Measurements from ENCODE around the gene GATA3.

Gene GATA3

DNA sequence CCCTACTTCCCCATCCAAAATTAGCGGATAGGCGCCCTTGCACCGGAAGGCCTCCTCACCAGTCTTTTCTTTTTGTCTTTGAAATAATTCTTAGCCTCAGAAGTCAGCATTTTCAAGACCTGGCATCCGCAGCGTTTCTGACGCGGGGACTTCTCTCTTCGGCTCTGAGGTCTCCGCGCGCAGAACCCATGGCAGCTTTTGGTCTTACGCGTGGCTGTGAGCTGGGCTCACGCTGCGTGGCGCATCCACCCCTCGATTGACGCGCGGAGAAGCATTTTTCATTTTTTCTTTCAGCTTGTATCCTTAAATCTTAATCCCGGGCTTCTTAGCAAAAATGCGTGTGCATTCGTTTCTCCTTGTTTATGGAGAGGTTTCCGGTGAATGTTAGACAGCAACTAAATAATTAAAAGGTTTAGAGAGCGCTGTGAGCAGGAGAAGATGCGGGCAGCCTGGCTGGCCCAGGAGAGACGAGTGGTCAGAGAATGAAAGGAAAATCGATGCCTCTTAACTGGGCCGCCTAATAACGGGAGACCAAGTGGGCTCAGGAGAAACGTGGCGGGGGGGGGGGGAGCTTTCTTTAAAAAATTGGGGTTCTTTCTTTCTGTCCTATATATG lies 2.0 kb upstream of the GATA3 start:
- no peak for DNase-seq

DNA sequence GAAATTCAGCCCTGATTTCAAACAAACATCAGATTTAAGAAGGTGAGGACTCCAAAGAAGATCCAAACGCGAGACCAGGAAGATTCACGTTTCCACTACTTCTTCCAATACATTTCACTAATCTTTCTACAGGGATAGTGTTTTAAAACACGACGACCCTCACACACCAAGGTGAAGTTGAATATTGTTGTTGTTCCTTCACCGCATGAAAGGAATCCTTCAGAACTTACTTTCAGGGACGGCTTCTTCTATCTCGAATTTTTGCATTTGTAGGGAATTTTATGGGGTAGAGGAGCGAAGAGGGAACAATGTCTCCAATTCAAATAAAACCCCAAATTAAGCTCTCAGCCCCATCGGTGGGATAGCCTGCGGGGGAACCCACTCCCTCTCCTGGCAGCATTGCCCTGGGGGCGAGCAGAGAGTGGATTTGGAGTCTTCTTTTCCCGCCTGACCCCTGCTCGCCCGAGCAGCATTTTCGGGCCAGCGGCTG lies 1.5 kb upstream of the GATA3 start:
- DNase-seq, result no peak

DNA sequence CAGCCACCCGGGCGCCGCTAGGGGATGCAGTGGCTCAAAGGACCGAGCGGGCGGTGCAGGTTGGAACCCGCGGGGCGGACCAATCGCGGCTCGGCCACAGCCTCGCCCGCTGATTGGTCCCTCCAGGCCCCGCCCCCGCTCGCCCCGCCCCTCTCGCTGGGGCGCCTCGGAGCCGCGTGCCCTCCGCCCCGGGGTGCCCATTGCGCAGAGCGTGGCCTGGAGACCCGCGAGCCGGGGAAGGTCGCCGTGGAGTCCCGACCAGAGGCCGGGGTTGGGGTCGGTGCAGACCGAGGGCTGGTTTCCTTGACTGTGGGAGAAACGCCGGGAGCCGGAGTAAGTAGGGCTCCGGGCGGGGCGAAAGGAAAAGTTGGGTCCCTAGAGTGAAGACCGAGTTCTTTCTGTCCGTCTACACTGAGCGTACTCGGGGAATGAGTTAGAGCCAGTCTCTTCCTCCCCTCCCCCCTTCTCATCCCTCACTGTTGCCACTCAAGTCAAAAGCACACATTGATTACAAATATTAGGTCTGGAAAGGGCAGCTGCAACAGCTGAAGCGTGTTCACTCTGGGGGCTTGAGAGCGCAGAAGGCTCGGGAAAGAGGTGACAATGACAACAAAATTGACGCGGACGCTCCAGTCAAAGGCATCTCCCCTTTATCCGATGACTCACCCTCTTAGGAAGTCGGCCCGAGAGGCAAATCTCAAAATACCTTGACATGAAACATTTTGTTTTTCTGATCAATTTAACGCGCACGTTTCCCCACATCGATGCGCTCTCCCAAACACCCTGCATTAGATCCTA lies 843 bp upstream of the GATA3 start:
- no peak for DNase-seq

DNA sequence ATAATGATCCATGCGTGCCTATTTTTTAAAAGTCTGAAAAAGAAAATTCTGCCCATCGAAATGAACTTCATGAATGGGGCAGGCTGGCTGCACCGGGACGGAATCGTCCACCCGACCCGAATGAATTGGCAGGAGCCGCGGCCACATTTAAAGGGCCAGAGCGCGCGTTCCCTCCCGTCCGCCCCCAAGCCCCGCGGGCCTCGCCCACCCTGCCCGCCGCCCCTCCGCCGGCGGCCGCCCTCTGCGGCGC lies 319 bp upstream of the GATA3 start:
- DNase-seq, result no peak

DNA sequence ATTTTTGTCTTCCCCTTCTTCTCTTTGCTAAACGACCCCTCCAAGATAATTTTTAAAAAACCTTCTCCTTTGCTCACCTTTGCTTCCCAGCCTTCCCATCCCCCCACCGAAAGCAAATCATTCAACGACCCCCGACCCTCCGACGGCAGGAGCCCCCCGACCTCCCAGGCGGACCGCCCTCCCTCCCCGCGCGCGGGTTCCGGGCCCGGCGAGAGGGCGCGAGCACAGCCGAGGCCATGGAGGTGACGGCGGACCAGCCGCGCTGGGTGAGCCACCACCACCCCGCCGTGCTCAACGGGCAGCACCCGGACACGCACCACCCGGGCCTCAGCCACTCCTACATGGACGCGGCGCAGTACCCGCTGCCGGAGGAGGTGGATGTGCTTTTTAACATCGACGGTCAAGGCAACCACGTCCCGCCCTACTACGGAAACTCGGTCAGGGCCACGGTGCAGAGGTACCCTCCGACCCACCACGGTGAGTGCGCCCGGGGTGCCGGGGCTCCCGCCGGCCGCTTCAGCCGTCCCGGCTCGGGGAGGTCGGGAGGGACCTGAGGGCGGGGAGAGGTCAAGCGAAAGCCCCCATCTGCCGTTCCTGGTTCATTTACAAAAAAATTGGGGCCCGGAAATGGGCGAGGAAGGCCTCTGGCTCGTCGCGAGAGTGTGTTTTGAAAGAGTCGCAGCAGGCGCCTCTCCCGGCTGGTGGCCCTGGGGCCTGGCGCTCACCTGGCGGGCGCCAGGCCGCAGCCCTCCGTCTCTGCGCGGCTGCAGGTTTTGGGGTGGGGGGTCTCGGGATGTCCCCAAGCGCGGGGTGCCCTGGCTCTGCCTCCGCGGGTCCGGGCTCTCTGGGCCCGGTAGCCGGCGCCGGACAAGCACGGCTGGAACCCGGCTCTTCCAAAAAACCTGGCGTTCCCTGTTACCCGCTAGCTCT lies 1.2 kb downstream of the GATA3 start:
- DNase-seq, result no peak

DNA sequence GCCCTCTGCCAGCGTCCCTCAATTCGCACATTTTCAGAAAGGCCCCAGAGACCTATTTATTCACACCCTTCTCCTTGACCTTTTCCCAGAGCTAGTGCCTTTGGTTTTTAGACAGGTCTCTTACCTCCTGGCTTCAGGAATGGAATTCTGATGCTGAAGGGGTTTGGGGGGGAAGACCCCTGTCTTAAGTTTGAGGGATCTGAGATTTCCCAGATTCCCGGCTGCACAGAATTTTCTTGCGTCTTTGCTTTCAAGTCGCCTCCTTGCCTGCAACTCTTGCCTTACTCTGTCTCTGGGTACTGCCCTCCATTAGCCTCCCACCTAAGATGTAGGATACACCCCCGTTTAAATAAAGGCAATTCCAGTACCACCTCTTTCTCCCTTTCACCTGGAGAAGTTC lies 1.9 kb downstream of the GATA3 start:
- DNase-seq, result no peak

DNA sequence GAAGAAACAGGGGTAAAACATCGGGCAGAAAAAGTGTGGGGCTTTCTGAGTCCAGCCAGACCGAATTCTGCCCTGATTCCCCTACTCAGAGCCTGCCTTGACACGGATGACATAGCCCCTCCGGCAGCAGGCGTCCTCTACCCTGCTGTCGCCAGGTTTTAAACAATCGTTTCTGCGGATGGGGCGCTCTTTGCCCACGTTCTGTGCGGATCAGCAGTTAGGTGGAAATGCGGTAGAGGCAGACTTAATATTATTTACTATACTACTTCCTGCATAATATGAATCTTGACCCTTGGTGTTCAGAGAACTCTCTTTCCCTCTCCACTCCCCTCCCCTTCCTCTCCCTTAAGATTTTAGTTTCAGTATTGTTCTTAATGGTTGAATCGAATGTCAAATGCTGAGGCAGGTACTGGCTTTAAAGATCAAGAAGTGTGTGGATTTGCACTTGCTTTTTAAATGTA lies 2.4 kb downstream of the GATA3 start:
- no peak for DNase-seq

DNA sequence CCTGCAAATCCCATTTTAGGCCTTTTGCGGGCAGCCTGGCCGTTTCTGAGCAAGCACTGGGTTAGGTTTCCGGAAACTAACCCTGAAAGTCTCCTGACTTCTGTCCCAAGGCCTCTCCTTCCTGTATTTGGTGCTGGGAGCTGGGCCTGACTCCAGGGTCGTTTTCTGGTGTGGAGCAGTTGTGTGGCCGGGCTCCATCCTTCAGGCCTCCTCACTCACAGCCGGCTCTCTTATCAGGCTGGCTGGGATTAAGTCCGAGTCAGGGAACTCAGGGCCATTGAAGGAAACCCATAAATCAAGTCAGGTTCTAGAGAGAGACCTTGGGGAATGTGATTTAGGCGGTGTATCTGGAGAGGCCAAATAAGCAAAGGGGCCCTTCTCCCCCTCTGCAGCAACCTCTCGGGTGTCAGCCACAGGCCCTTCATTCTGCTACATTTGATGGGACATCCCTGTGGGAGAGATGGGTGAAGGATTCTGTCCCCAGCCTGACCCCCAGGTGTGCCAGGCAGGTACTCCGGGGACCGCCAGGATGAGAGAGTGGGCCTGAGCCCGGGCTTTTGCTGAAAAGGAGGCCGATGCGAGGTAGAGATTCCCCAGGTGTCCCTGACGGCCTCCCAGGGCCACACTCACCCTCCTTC lies 3.3 kb downstream of the GATA3 start:
- no peak for DNase-seq

DNA sequence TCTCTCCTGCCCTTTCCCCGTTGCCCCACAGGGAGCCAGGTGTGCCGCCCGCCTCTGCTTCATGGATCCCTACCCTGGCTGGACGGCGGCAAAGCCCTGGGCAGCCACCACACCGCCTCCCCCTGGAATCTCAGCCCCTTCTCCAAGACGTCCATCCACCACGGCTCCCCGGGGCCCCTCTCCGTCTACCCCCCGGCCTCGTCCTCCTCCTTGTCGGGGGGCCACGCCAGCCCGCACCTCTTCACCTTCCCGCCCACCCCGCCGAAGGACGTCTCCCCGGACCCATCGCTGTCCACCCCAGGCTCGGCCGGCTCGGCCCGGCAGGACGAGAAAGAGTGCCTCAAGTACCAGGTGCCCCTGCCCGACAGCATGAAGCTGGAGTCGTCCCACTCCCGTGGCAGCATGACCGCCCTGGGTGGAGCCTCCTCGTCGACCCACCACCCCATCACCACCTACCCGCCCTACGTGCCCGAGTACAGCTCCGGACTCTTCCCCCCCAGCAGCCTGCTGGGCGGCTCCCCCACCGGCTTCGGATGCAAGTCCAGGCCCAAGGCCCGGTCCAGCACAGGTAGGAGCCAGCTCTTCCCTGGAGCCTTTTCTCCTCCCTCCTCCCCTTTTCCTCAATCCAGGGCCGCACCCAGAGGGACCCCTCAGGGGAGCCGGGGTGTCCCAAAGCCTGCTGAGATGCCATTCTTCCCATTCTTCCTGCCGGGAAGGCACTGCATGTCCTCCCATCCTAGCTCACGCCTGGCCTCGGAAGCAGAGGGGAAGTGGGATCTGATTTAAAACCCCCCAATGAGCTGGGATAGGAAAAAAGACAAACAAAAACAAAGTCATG lies 4.0 kb downstream of the GATA3 start:
- no peak for DNase-seq

DNA sequence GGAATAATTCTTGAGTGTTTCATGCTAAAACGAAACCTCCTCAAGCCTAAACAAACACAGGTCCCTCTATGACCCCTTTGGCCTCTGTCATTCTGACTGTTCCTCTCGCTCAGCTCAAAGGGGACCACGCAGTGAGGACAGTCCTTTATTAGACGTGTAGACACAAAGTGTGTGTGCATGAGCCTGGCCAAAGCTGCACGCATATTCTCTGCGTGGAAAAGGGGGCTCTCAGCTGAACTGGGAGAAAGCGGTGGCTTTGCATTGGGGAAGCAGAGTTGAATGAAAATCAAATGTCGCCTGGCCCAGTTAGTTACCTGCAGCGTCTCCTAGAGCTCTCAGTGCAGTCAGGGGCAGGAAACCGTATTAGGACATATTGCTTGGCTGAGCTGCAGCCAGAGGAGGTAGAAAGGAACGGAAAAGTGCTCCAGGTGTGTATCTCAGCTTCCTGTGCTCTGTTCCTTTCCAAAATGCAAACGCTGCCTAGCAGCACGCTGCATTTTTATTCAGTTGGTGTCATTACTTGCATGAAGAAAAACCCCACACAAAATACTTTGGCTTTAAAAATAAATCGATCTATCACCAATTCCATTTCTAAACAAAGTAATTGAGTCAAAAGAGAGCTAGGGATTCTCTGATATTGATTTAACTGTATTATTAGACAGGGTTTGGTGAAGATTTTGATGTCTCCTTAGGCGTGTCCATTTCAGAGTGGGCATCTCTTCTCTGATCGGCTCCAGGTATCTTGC lies 4.9 kb downstream of the GATA3 start:
- no peak for DNase-seq

DNA sequence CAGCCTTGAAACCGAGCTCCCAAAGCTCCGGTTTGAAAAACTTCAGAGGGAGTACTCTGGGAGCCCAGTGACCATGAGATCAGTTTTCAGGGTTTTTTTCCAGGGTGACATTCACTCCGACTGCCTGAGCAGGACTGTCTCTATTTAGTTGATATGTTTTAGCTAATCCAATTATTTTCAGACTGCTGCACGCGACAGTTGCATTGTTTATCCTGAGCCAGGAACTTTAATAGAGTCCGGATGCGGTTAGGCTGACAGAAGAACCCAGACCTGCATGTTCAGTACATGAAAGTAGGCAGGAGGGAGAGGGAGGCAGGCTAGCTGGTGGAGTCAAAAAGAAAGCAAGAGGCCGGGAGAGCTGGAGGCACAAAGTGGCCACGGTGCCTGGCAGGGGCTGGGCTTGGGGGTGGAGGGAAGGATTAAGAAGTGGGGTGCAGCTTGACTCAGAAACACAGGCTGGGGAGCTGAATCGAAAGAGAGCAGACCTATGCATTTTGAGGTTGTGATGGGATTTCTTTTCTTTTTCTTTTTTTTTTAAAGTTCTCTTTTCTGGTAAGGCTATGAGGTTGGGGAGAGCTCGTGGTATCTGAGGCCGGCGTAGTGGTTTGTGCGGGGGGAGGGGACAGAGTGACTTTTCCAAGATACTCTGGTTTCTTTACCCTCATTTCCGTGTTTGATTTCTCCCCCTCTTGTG lies 5.7 kb downstream of the GATA3 start:
- DNase-seq, result no peak

DNA sequence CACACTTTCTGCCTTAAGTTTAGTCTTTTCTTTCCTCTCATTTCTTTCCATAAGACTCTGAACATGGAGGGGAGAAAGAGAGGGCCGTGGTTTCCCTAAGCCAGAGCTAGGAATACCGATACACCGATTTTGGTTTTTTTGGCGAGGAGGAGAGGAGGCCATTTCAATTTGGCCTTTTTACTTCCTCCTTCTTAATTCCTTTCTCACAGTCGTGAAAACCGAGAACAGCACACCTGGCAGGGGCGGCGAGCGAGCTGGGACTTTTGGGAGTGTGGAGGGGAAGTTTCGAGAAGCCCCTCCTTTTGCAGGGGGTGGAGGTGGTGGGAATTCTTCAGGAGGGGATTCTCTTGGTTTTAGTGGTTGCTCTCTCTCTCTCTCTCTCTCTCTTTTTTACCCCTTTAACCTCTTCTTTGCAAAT lies 6.2 kb downstream of the GATA3 start:
- DNase-seq, result no peak

DNA sequence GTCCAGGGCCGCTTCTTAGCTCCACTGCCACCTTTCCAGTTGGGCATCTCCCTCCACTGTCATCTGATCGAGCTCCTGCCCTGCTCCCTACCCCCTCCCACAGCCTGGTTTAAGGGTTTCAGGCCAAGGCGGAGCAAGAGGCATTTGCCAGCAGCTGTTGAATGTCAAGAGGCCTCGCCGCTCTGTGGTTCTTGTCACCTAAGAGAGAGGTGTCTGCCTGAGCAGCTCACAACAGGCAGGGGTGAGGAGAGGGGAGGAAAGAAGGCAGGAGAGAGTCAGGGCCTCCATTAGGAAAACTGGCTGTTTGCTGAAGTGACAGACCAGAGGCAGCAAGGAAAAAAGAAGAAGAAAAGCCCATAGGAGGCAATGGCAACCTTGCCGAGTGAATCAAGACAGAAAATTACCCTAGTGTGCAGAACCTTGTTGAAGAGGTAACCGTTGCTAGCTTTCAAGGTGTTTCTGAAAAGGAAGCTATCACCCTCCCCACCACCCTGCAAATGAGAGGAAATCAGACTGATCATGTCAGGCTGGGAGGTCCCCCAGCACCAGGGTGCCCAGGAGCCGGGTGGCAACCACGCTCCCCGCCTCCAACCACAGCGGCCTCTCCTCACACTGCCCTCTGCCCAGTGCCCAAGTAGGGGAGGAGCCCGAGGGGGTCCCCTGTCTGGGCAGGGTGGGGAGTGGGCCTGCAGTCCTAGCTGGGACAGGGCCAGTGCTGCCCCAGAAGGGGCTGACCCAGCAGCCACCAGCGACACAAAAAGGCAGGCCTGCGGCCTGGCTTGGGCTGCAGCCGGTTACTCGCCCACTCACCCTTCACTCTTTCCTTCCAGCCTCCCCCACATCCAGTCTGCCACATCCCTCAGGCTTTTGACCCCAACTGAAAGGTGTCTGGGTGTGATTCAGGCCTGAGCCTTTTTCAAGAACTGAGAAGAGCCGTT lies 7.1 kb downstream of the GATA3 start:
- no peak for DNase-seq

DNA sequence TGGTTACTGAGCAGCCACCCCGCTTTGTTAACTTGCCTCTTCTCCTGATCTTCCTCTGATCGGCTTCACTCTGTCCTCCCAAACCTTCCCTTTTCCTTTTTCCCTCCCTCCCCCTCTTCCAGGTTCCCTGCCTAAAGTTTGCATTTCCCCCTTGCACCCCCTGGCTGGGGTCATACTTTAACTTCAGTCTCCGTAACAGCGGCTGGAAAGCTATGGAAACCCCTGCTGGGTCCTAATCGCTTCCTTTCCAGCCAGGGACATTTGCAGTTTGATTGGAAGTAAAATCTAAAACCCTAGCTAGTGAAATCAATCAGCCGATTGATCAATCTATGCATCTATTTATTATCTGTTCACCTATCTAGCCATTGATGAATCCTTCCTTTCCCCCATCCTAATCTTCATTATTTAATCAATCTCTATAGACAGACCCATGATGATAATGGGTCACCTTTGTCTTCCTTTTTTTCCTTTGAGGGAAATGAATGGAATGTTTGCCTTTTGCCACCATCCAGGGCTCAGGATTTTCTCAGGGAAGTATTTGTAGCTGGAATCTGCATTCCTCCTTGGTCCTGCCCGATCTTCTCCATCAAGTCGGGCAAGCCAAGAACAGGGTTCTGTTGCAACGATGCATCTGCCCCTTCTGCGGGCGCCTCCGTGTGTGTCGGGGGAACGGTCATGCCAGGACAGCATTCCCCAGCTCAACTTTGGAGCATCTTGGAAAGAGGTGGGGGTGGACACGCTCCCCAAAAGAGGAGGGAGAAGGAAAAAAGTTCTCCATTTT lies 8.8 kb downstream of the GATA3 start:
- no peak for DNase-seq

DNA sequence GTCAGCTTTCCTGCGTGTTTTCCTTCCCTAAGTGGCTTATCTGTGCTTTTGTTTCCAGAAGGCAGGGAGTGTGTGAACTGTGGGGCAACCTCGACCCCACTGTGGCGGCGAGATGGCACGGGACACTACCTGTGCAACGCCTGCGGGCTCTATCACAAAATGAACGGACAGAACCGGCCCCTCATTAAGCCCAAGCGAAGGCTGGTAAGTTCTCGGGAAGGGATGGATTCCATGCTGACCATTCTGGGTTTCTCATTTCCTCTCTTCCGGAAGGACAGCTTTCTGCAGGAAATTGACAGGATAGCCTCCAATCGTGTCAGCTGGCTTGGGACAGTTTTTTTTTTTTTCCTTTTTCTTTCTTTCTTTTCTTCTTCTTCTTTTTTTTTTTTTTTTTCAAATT lies 9.4 kb downstream of the GATA3 start:
- DNase-seq, result no peak

DNA sequence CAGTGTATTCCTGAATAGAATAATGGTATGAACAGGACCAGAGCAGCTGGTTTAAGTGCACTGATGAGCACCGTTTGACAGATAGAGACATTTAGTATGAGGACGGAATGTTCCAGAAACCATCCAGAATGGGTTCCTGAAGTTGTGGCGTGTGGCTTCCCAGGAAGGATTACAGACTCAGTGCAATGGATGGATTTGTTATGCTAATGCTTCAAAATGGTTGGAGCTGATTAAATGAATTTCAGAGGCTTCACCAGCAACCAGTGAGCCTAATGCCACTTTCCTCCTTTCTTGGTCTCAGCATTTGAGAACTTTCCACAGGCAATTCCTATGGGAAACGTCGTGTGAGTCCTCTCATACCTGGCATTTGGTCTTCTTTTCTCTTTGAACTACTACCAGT lies 9.9 kb downstream of the GATA3 start:
- no peak for DNase-seq

DNA sequence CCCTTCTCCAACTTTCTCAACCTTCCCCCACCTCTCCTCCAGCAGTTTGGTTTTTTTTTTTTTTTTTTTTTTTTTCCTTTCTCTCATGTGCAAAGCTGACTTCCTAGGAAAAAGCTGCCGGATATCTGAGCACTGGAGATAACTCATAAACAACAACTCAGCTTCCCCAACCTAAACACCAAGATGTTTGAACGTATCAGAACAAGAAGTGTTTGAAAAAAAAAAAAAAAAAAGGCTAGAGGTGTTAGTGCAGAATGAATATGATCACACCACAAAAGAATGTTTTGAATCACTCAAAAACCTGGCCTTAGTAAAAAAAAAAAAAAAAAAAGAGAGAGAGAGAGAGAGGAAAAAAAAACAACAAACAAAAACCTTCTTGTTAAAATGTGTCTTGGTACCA lies 11.2 kb downstream of the GATA3 start:
- DNase-seq, result no peak

DNA sequence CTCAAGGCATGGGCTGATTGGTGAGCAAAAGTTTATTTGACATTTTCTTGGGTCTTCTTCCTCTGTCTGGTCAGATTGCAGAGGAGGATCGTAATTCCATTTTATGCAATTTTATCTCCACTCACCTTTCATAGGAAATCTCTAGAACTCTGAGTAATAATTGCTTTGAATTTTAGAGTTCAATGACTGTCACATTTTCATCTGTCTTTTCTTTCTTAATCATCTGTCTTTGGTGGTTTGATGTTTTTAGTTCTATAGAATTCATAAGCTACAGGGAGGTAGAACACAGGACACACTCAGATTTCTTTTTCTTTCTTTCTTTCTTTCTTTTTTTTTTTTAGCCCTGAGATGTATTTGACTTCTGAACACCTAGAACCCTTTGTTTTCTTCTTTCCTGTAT lies 11.6 kb downstream of the GATA3 start:
- no peak for DNase-seq

DNA sequence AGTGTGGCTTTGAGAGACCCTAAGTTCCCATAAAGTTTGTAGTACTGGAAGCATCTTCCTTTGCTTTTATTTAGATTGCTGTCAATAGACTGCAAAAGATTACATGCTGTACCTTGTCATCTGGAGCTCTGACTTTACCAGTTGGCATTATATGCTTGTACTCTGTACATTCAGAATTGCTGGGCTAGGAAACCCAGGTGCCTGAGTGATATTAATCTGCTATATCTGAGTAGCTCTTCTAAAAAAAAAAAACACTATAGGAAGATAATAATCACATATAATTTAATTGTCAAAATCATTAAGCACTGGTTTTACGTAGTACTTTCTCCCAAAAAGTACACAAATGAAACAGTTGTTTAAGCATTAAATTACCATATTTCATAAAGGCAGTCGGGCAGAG lies 12.3 kb downstream of the GATA3 start:
- DNase-seq, result no peak

All from NCI-H1417 treated with DMSO at 0.1 percent for 48 hours (cell line).